HepG2 (cell line): ENCODE data around the gene SRSF2. TPM values are rescaled to one million over a fixed set of nuclear protein-coding genes. Genes with fewer than 3 reads are reported as not detected.

ENCODE experiments used
- FLYWCH1 ChIP-seq: sonication (generic); formaldehyde crosslinking; IDR thresholded peaks from 2 replicates; pipeline ENCODE4 v1.8.1; 2023; ENCODE audit warnings: mild to moderate bottlenecking, missing genetic modification reagents
- KDM3A ChIP-seq: IDR thresholded peaks from 2 replicates; pipeline ENCODE4 v1.6.1; 2018; ENCODE audit warnings: low read depth, missing compliant biosample characterization
- MAZ ChIP-seq, 2 experiments: sonication (generic) in 1 of 2; formaldehyde crosslinking in 1 of 2; IDR thresholded peaks; 2 replicates each; pipeline versions ENCODE4 v1.5.0 to v1.6.1; 2012 to 2020; ENCODE audit warnings: low read depth in 2 of 2, mild to moderate bottlenecking in 2 of 2, borderline replicate concordance in 1 of 2, improper control_type of control experiment in 1 of 2, low read length in 1 of 2, missing genetic modification reagents in 1 of 2, moderate library complexity in 1 of 2
- MIER2 ChIP-seq: IDR thresholded peaks from 2 replicates; pipeline ENCODE4 v1.6.1; 2016; ENCODE audit warnings: missing biosample characterization, missing genetic modification reagents
- ZNF441 ChIP-seq: sonication (generic); formaldehyde crosslinking; IDR thresholded peaks from 2 replicates; pipeline ENCODE4 v1.7.0; 2021; ENCODE audit warnings: missing genetic modification reagents, borderline replicate concordance
- ZNF724P ChIP-seq: sonication (generic); formaldehyde crosslinking; IDR thresholded peaks from 2 replicates; pipeline ENCODE4 v1.8.0; 2022; ENCODE audit warnings: missing genetic modification reagents, borderline replicate concordance
- ZNF768 ChIP-seq: sonication (generic); formaldehyde crosslinking; IDR thresholded peaks from 2 replicates; pipeline ENCODE4 v1.4.0; 2020; ENCODE audit warnings: missing genetic modification reagents
- polyA plus RNA-seq, 8 experiments: library from polyadenylated mRNA; depleted of rRNA in 3 of 8; stranded (reverse) in 7 of 8; unstranded in 1 of 8; fragments of >200 nt; fragmentation: Illumina TruSeq in 4 of 8; extraction: Trizol in 4 of 8; gene quantifications; 2 replicates each; pipeline versions ENCODE4 v1.2.1 to v1.2.3, GENCODE V29; 2011 to 2016; ENCODE audit warnings: low read depth in 4 of 8, missing spikeins in 1 of 8, mixed read lengths in 1 of 8; ENCODE audit not compliant: insufficient read depth in 1 of 8
- total RNA-seq, 5 experiments: library from RNA; depleted of rRNA; stranded (reverse); fragments of >200 nt; fragmentation: Illumina TruSeq; extraction: Trizol; gene quantifications; 2 replicates each; pipeline ENCODE4 v1.2.3, GENCODE V29; 2016; ENCODE audit warnings: low read depth in 1 of 5
- TF ChIP-seq, protein P1 (sequence below): sonication (generic); formaldehyde crosslinking; conservative IDR thresholded peaks from 2 replicates; pipeline ENCODE4 v1.4.0; 2020; ENCODE audit warnings: missing genetic modification reagents
- TF ChIP-seq, protein P2 (sequence below): fragments of 450-650 bp; IDR thresholded peaks from 2 replicates; pipeline ENCODE4 v1.6.1; 2017
- TF ChIP-seq, protein P3 (sequence below): IDR thresholded peaks from 2 replicates; pipeline ENCODE4 v1.6.1; 2016; ENCODE audit warnings: low read depth, missing genetic modification reagents, missing compliant biosample characterization
- TF ChIP-seq, protein P4 (sequence below): sonication (generic); formaldehyde crosslinking; IDR thresholded peaks from 2 replicates; pipeline ENCODE4 v1.5.1; 2020; ENCODE audit warnings: mild to moderate bottlenecking, missing genetic modification reagents, borderline replicate concordance

SRSF2 gene
- total and polyA plus RNA-seq, 2 of the 13 experiments (the other 11 are each of a cell fraction or from before 2014, with no cell fraction given), result 306 to 319 TPM

DNA sequence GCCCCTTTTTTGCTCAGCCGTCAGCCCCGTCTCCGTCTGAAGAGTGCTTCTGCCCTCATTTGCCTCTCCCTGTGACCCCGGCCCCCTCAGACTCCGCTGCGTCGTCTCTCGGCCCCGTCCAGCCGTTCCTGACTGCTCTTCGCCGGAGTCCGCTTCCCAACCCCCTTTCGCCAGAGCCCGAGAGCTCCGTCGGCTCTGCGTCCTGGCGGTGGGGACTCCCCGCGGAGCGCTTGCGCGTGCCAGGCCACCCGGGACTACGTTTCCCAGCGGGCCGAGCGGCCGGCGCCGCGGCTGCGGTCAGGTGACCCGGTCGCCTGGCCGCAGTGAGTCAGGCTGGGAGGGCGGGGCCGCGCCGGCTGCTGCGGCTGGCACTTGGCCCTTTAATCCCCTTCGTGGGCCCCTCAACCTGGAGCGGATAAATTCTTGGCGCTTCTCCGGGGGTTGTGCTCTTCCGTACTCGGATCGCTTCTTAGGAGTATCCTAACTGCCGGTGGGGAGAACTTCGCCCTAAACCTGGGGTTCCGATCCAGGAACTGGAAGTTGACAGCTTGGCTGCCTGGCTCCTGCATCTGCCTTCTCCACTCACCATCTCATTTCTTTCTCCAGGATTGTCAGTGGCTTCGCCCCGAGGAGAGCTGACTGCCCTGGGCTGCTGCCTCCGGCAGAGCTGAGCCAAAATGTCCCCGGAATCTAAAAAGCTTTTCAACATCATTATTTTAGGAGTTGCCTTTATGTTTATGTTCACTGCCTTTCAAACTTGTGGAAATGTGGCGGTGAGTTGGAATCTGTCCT is 741 bp upstream of the SRSF2 start, which contains the start of gene MFSD11 (continued):
- TF ChIP-seq, protein P1, sequence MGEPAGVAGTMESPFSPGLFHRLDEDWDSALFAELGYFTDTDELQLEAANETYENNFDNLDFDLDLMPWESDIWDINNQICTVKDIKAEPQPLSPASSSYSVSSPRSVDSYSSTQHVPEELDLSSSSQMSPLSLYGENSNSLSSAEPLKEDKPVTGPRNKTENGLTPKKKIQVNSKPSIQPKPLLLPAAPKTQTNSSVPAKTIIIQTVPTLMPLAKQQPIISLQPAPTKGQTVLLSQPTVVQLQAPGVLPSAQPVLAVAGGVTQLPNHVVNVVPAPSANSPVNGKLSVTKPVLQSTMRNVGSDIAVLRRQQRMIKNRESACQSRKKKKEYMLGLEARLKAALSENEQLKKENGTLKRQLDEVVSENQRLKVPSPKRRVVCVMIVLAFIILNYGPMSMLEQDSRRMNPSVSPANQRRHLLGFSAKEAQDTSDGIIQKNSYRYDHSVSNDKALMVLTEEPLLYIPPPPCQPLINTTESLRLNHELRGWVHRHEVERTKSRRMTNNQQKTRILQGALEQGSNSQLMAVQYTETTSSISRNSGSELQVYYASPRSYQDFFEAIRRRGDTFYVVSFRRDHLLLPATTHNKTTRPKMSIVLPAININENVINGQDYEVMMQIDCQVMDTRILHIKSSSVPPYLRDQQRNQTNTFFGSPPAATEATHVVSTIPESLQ (CRISPR knock-in tag), result no peak
- TF ChIP-seq FLYWCH1 (CRISPR knock-in tag), result 0 out of 2 replicates have a peak, but pooled peaks have one; percentile 77
- TF ChIP-seq KDM3A (CRISPR knock-in tag), result no peak; the same call in 1 of the 2 replicates
- TF ChIP-seq, protein P2, sequence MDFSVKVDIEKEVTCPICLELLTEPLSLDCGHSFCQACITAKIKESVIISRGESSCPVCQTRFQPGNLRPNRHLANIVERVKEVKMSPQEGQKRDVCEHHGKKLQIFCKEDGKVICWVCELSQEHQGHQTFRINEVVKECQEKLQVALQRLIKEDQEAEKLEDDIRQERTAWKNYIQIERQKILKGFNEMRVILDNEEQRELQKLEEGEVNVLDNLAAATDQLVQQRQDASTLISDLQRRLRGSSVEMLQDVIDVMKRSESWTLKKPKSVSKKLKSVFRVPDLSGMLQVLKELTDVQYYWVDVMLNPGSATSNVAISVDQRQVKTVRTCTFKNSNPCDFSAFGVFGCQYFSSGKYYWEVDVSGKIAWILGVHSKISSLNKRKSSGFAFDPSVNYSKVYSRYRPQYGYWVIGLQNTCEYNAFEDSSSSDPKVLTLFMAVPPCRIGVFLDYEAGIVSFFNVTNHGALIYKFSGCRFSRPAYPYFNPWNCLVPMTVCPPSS, result no peak
- TF ChIP-seq, protein P3, sequence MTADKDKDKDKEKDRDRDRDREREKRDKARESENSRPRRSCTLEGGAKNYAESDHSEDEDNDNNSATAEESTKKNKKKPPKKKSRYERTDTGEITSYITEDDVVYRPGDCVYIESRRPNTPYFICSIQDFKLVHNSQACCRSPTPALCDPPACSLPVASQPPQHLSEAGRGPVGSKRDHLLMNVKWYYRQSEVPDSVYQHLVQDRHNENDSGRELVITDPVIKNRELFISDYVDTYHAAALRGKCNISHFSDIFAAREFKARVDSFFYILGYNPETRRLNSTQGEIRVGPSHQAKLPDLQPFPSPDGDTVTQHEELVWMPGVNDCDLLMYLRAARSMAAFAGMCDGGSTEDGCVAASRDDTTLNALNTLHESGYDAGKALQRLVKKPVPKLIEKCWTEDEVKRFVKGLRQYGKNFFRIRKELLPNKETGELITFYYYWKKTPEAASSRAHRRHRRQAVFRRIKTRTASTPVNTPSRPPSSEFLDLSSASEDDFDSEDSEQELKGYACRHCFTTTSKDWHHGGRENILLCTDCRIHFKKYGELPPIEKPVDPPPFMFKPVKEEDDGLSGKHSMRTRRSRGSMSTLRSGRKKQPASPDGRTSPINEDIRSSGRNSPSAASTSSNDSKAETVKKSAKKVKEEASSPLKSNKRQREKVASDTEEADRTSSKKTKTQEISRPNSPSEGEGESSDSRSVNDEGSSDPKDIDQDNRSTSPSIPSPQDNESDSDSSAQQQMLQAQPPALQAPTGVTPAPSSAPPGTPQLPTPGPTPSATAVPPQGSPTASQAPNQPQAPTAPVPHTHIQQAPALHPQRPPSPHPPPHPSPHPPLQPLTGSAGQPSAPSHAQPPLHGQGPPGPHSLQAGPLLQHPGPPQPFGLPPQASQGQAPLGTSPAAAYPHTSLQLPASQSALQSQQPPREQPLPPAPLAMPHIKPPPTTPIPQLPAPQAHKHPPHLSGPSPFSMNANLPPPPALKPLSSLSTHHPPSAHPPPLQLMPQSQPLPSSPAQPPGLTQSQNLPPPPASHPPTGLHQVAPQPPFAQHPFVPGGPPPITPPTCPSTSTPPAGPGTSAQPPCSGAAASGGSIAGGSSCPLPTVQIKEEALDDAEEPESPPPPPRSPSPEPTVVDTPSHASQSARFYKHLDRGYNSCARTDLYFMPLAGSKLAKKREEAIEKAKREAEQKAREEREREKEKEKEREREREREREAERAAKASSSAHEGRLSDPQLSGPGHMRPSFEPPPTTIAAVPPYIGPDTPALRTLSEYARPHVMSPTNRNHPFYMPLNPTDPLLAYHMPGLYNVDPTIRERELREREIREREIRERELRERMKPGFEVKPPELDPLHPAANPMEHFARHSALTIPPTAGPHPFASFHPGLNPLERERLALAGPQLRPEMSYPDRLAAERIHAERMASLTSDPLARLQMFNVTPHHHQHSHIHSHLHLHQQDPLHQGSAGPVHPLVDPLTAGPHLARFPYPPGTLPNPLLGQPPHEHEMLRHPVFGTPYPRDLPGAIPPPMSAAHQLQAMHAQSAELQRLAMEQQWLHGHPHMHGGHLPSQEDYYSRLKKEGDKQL, result peak; percentile 12; the same call in 1 of the 2 replicates
- no peak for TF ChIP-seq ZNF441 (CRISPR knock-in tag)
- no peak; the same call in 1 of the 2 replicates for TF ChIP-seq ZNF724P (CRISPR knock-in tag)
- TF ChIP-seq ZNF768 (CRISPR knock-in tag), result peak; percentile 63
- TF ChIP-seq MAZ (IDR thresholded peaks at IDR 0.05; ENCODE audit: borderline replicate concordance, low read depth, low read length), result no peak; the same call in 1 of the 2 replicates
- peak; percentile 84 for TF ChIP-seq MAZ (CRISPR knock-in tag; IDR thresholded peaks at IDR 0.05; ENCODE audit: low read depth)
- no peak; the same call in 1 of the 2 replicates for TF ChIP-seq MIER2 (CRISPR knock-in tag)
- TF ChIP-seq, protein P4, sequence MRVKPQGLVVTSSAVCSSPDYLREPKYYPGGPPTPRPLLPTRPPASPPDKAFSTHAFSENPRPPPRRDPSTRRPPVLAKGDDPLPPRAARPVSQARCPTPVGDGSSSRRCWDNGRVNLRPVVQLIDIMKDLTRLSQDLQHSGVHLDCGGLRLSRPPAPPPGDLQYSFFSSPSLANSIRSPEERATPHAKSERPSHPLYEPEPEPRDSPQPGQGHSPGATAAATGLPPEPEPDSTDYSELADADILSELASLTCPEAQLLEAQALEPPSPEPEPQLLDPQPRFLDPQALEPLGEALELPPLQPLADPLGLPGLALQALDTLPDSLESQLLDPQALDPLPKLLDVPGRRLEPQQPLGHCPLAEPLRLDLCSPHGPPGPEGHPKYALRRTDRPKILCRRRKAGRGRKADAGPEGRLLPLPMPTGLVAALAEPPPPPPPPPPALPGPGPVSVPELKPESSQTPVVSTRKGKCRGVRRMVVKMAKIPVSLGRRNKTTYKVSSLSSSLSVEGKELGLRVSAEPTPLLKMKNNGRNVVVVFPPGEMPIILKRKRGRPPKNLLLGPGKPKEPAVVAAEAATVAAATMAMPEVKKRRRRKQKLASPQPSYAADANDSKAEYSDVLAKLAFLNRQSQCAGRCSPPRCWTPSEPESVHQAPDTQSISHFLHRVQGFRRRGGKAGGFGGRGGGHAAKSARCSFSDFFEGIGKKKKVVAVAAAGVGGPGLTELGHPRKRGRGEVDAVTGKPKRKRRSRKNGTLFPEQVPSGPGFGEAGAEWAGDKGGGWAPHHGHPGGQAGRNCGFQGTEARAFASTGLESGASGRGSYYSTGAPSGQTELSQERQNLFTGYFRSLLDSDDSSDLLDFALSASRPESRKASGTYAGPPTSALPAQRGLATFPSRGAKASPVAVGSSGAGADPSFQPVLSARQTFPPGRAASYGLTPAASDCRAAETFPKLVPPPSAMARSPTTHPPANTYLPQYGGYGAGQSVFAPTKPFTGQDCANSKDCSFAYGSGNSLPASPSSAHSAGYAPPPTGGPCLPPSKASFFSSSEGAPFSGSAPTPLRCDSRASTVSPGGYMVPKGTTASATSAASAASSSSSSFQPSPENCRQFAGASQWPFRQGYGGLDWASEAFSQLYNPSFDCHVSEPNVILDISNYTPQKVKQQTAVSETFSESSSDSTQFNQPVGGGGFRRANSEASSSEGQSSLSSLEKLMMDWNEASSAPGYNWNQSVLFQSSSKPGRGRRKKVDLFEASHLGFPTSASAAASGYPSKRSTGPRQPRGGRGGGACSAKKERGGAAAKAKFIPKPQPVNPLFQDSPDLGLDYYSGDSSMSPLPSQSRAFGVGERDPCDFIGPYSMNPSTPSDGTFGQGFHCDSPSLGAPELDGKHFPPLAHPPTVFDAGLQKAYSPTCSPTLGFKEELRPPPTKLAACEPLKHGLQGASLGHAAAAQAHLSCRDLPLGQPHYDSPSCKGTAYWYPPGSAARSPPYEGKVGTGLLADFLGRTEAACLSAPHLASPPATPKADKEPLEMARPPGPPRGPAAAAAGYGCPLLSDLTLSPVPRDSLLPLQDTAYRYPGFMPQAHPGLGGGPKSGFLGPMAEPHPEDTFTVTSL (CRISPR knock-in tag), result 0 out of 2 replicates have a peak, but pooled peaks have one; percentile 23
